SJSA1 (cell line): ENCODE data around the gene LMTK3. TPM values are rescaled to one million over a fixed set of nuclear protein-coding genes. Genes with fewer than 3 reads are reported as not detected.
"Not testable (repeated sequence)": the region's sequence is repeated elsewhere in the genome, so short reads cannot be mapped to it uniquely, and the experiment has no call there.

Experiments used
- DNase-seq, 2 experiments: peaks; one replicate each; pipeline ENCODE4 v3.0.0-alpha.2; 2015 to 2020; ENCODE audit warnings: low spot score in 2 of 2, low read depth in 1 of 2
- H3K27ac ChIP-seq: fragments of 250-450 bp; sonication (Bioruptor Pico); 2 replicates; pipeline ENCODE4 v1.5.1; 2020; ENCODE audit warnings: mild to moderate bottlenecking, moderate library complexity
- H3K27me3 ChIP-seq: fragments of 250-450 bp; sonication (Bioruptor Pico); replicated peaks from 2 replicates; pipeline ENCODE4 v1.5.1; 2020; ENCODE audit warnings: mild to moderate bottlenecking, moderate library complexity
- H3K36me3 ChIP-seq: fragments of 250-450 bp; sonication (Bioruptor Pico); 2 replicates; pipeline ENCODE4 v1.5.1; 2020; ENCODE audit warnings: mild to moderate bottlenecking
- H3K4me1 ChIP-seq: fragments of 250-450 bp; sonication (Bioruptor Pico); replicated peaks from 2 replicates; pipeline ENCODE4 v1.6.1; 2021; ENCODE audit warnings: mild to moderate bottlenecking
- H3K4me3 ChIP-seq: fragments of 250-450 bp; sonication (Bioruptor Pico); 2 replicates; pipeline ENCODE4 v1.5.1; 2020; ENCODE audit warnings: mild to moderate bottlenecking
- H3K9me3 ChIP-seq: fragments of 250-450 bp; sonication (Bioruptor Pico); replicated peaks from 2 replicates; pipeline ENCODE4 v1.5.1; 2020; ENCODE audit warnings: mild to moderate bottlenecking
- total RNA-seq: library from RNA; depleted of rRNA; stranded (reverse); fragments of >200 nt; shearing (Covaris generic); gene quantifications from 2 replicates; pipeline ENCODE4 v1.2.3, GENCODE V29; 2014

Gene LMTK3
- total RNA-seq, 1 experiment from 2014 or later, result not detected

GRCh38 chr19:48496959-48497727 lies 14.5 kb downstream of the LMTK3 start:
- no peak for DNase-seq
- H3K27ac ChIP-seq, result no peak overlapping the region
- H3K4me1 ChIP-seq, result peaks cover 8% of the 10 kb centered on the region; the same call in 1 of the 2 replicates
- no peaks in the 10 kb centered on the region for H3K9me3 ChIP-seq
- H3K4me3 ChIP-seq, result no peak overlapping the region
- H3K27me3 ChIP-seq, result peaks cover 59% of the 10 kb centered on the region
- H3K36me3 ChIP-seq, result no peaks in the 10 kb centered on the region

GRCh38 chr19:48495396-48495795 lies 16.2 kb downstream of the LMTK3 start:
- Histone ChIP-seq H3K4me1 (peaks cover 8% of the 10 kb centered on the region; the same call in 1 of the 2 replicates), H3K9me3 (no peaks in the 10 kb centered on the region), H3K27ac (no peak overlapping the region), H3K36me3 (no peaks in the 10 kb centered on the region), H3K27me3 (peaks cover 58% of the 10 kb centered on the region), H3K4me3 (no peak overlapping the region)
- DNase-seq, result no peak

- Histone ChIP-seq H3K4me1 (peaks cover 10% of the 10 kb centered on the region), H3K27me3 (peaks cover 53% of the 10 kb centered on the region), H3K36me3 (no peaks in the 10 kb centered on the region), H3K27ac (no peak overlapping the region), H3K4me3 (peak overlapping the region; percentile 42), H3K9me3 (no peaks in the 10 kb centered on the region)
- DNase-seq, result no peak
Observed at GRCh38 chr19:48493718-48494401, 17.8 kb downstream of the LMTK3 start.

GRCh38 chr19:48492925-48493717 lies 18.5 kb downstream of the LMTK3 start:
- Histone ChIP-seq H3K27me3 (peaks cover 49% of the 10 kb centered on the region), H3K27ac (no peak overlapping the region), H3K9me3 (no peaks in the 10 kb centered on the region), H3K36me3 (no peaks in the 10 kb centered on the region), H3K4me3 (peak overlapping the region; percentile 42), H3K4me1 (peaks cover 17% of the 10 kb centered on the region)
- peak; percentile 85 to 96 for DNase-seq

GRCh38 chr19:48491793-48492123 lies 19.9 kb downstream of the LMTK3 start:
- H3K27me3 ChIP-seq, result peaks cover 37% of the 10 kb centered on the region

GRCh38 chr19:48490981-48491792 lies 20.4 kb downstream of the LMTK3 start:
- no peak for DNase-seq

More at GRCh38 chr19:48491793-48492123, 19.9 kb downstream of the LMTK3 start:
- H3K9me3 ChIP-seq, result no peaks in the 10 kb centered on the region
- peaks cover 25% of the 10 kb centered on the region for H3K4me1 ChIP-seq
- no peak overlapping the region for H3K27ac ChIP-seq
- H3K4me3 ChIP-seq, result no peak overlapping the region
- no peak for DNase-seq
- H3K36me3 ChIP-seq, result no peaks in the 10 kb centered on the region

GRCh38 chr19:48489608-48490216 lies 21.9 kb downstream of the LMTK3 start:
- H3K9me3 ChIP-seq, result no peaks in the 10 kb centered on the region
- no peak overlapping the region for H3K4me3 ChIP-seq
- peaks cover 31% of the 10 kb centered on the region for H3K27me3 ChIP-seq
- peak; percentile 60 to 71 for DNase-seq
- no peaks in the 10 kb centered on the region for H3K36me3 ChIP-seq
- peaks cover 29% of the 10 kb centered on the region for H3K4me1 ChIP-seq
- H3K27ac ChIP-seq, result no peak overlapping the region

More at GRCh38 chr19:48490981-48491792, 20.4 kb downstream of the LMTK3 start:
- Histone ChIP-seq H3K4me3 (no peak overlapping the region), H3K27ac (no peak overlapping the region), H3K27me3 (peaks cover 34% of the 10 kb centered on the region), H3K9me3 (no peaks in the 10 kb centered on the region), H3K36me3 (no peaks in the 10 kb centered on the region), H3K4me1 (peaks cover 28% of the 10 kb centered on the region)

- not testable (repeated sequence) for H3K36me3 ChIP-seq, H3K27ac ChIP-seq, DNase-seq, H3K9me3 ChIP-seq, H3K4me3 ChIP-seq
- Histone ChIP-seq H3K4me1 (peaks cover 27% of the 10 kb centered on the region), H3K27me3 (peaks cover 23% of the 10 kb centered on the region)
Observed at GRCh38 chr19:48488478-48488877, 23.2 kb downstream of the LMTK3 start.

GRCh38 chr19:48487948-48488347 lies 23.7 kb downstream of the LMTK3 start:
- H3K27ac ChIP-seq, result no peak overlapping the region
- H3K9me3 ChIP-seq, result no peaks in the 10 kb centered on the region
- no peak overlapping the region for H3K4me3 ChIP-seq
- H3K27me3 ChIP-seq, result peaks cover 21% of the 10 kb centered on the region
- no peaks in the 10 kb centered on the region for H3K36me3 ChIP-seq
- peak; percentile 76 to 87 for DNase-seq
- H3K4me1 ChIP-seq, result peaks cover 25% of the 10 kb centered on the region

GRCh38 chr19:48487544-48487943 lies 24.1 kb downstream of the LMTK3 start:
- peaks cover 21% of the 10 kb centered on the region for H3K4me1 ChIP-seq
- peaks cover 17% of the 10 kb centered on the region for H3K27me3 ChIP-seq
- H3K9me3 ChIP-seq, result no peaks in the 10 kb centered on the region
- no peaks in the 10 kb centered on the region for H3K36me3 ChIP-seq
- H3K4me3 ChIP-seq, result no peak overlapping the region
- no peak for DNase-seq
- no peak overlapping the region for H3K27ac ChIP-seq

- H3K4me3 ChIP-seq, DNase-seq, H3K36me3 ChIP-seq, H3K27ac ChIP-seq, H3K9me3 ChIP-seq: not testable (repeated sequence)
- H3K4me1 ChIP-seq, result peaks cover 20% of the 10 kb centered on the region
- H3K27me3 ChIP-seq, result peaks cover 13% of the 10 kb centered on the region
Observed at GRCh38 chr19:48486706-48487105, 24.9 kb downstream of the LMTK3 start.

GRCh38 chr19:48484931-48485612 lies 26.6 kb downstream of the LMTK3 start:
- no peak for DNase-seq
- H3K36me3 ChIP-seq, result peaks cover 16% of the 10 kb centered on the region
- no peaks in the 10 kb centered on the region for H3K9me3 ChIP-seq
- H3K4me1 ChIP-seq, result peaks cover 20% of the 10 kb centered on the region
- H3K4me3 ChIP-seq, result no peak overlapping the region
- H3K27ac ChIP-seq, result no peak overlapping the region
- 0 out of 2 replicates have a peak, but pooled peaks cover 3% of the 10 kb centered on the region for H3K27me3 ChIP-seq
